H1 (cell line): Measurements from ENCODE around the gene TRIM44. TPM values are rescaled to one million over a fixed set of nuclear protein-coding genes. Genes with fewer than 3 reads are reported as not detected.

Experiments used
- CTCF ChIA-PET: fragments of 300-600 bp; sonication (Branson Sonifier 250); formaldehyde crosslinking; loops from one replicate; lab custom pipeline; 2021; ENCODE audit not compliant: partially characterized antibody; lab: Charles Lee
- POLR2A ChIA-PET: fragments of 300-600 bp; sonication (Branson Sonifier 250); formaldehyde crosslinking; loops from one replicate; lab custom pipeline; 2021; ENCODE audit warnings: inconsistent platforms; ENCODE audit not compliant: partially characterized antibody; lab: Charles Lee
- DNase-seq, 2 experiments: peaks; one replicate each; pipeline versions ENCODE4 v3.0.0 to v3.0.0-alpha.2; 2010 to 2022; ENCODE audit warnings: low spot score in 2 of 2, low read depth in 1 of 2, mixed read lengths in 1 of 2
- FAIRE-seq: peaks from 2 replicates; lab custom pipeline; 2011; peaks lifted over from hg19 to GRCh38; lab: Jason Lieb, UNC
- H2AFZ ChIP-seq: 2 replicates; pipeline ENCODE4 v1.8.1; 2012; ENCODE audit warnings: low read length, inconsistent platforms
- H2AK5ac ChIP-seq: 2 replicates; pipeline ENCODE4 v1.6.1; 2013; ENCODE audit warnings: low read depth, low read length
- H2BK120ac ChIP-seq: replicated peaks from 2 replicates; pipeline ENCODE3; 2013; ENCODE audit warnings: low read depth, low read length, inconsistent platforms
- H2BK12ac ChIP-seq: 2 replicates; pipeline ENCODE4 v1.6.1; 2013; ENCODE audit warnings: low read depth, low read length
- H2BK15ac ChIP-seq: 2 replicates; pipeline ENCODE4 v1.6.1; 2013; ENCODE audit warnings: low read length
- H2BK20ac ChIP-seq: 2 replicates; pipeline ENCODE4 v1.6.1; 2013; ENCODE audit warnings: low read length
- H2BK5ac ChIP-seq: 2 replicates; pipeline ENCODE4 v1.6.1; 2013; ENCODE audit warnings: low read depth, low read length
- H3K14ac ChIP-seq: 2 replicates; pipeline ENCODE4 v1.6.1; 2013; ENCODE audit warnings: inconsistent platforms; ENCODE audit not compliant: insufficient read length
- H3K18ac ChIP-seq: 2 replicates; pipeline ENCODE4 v1.6.1; 2013; ENCODE audit warnings: low read length; ENCODE audit errors: extremely low read depth
- H3K23ac ChIP-seq: 2 replicates; pipeline ENCODE4 v1.6.1; 2013; ENCODE audit warnings: inconsistent platforms; ENCODE audit not compliant: insufficient read length
- H3K23me2 ChIP-seq: 2 replicates; pipeline ENCODE4 v1.6.1; 2013; ENCODE audit warnings: low read depth, low read length
- H3K27ac ChIP-seq: 2 replicates; pipeline ENCODE4 v1.6.1; 2011; ENCODE audit warnings: low read depth, low read length, inconsistent platforms
- H3K27me3 ChIP-seq, 4 experiments: replicated peaks in 1 of 4; 1 replicate in 1 of 4; 2 replicates in 3 of 4; pipeline versions ENCODE4 v1.6.1 to v1.8.1; 2011 to 2013; ENCODE audit warnings: low read length in 3 of 4, mild to moderate bottlenecking in 3 of 4, inconsistent platforms in 2 of 4, mixed read lengths in 2 of 4, moderate library complexity in 1 of 4; ENCODE audit not compliant: control insufficient read depth in 3 of 4, insufficient read depth in 3 of 4; ENCODE audit errors: extremely low read depth in 1 of 4
- H3K36me3 ChIP-seq, 4 experiments: 2 replicates each; pipeline versions ENCODE4 v1.6.1 to v1.8.1; 2011 to 2013; ENCODE audit warnings: mild to moderate bottlenecking in 4 of 4, low read length in 3 of 4, moderate library complexity in 2 of 4, control low read depth in 1 of 4, inconsistent platforms in 1 of 4; ENCODE audit not compliant: insufficient read depth in 4 of 4, control insufficient read depth in 2 of 4
- H3K4ac ChIP-seq: replicated peaks from 2 replicates; pipeline ENCODE3; 2013; ENCODE audit warnings: low read length, low read depth, mixed read lengths, inconsistent platforms; ENCODE audit not compliant: insufficient read length
- H3K4me1 ChIP-seq, 4 experiments: replicated peaks in 1 of 4; 1 replicate in 1 of 4; 2 replicates in 3 of 4; pipeline versions ENCODE4 v1.6.1 to v1.8.1; 2011 to 2013; ENCODE audit warnings: low read length in 3 of 4, inconsistent platforms in 2 of 4, mixed read lengths in 1 of 4; ENCODE audit not compliant: insufficient read depth in 4 of 4, control insufficient read depth in 3 of 4
- H3K4me2 ChIP-seq, 2 experiments: 2 replicates each; pipeline versions ENCODE4 v1.6.1 to v1.8.1; 2011 to 2013; ENCODE audit warnings: low read depth in 2 of 2, low read length in 2 of 2, control low read depth in 1 of 2, inconsistent platforms in 1 of 2, mild to moderate bottlenecking in 1 of 2; ENCODE audit not compliant: insufficient read depth in 1 of 2
- H3K4me3 ChIP-seq, 4 experiments: fragments of 200-600, 300-600 bp in 1 of 4; sonication (generic), shearing (Covaris generic), sonication (Bioruptor Twin) in 1 of 4; 2 replicates each; pipeline versions ENCODE4 v1.5.1 to v1.8.1; 2011 to 2016; ENCODE audit warnings: low read length in 4 of 4, low read depth in 3 of 4, control low read depth in 2 of 4, inconsistent platforms in 2 of 4, mild to moderate bottlenecking in 2 of 4, mixed read lengths in 1 of 4, moderate library complexity in 1 of 4; ENCODE audit not compliant: insufficient read depth in 2 of 4; ENCODE audit errors: extremely low read depth in 1 of 4
- H3K56ac ChIP-seq: replicated peaks from 2 replicates; pipeline ENCODE3; 2013; ENCODE audit warnings: low read depth, mild to moderate bottlenecking, mixed read lengths, low read length, inconsistent platforms; ENCODE audit not compliant: insufficient read length
- H3K79me1 ChIP-seq: 2 replicates; pipeline ENCODE4 v1.6.1; 2013; ENCODE audit warnings: low read depth, low read length, control low read depth
- H3K79me2 ChIP-seq, 2 experiments: 2 replicates each; pipeline versions ENCODE4 v1.6.1 to v1.8.1; 2012 to 2013; ENCODE audit warnings: low read length in 2 of 2, mild to moderate bottlenecking in 2 of 2, inconsistent platforms in 1 of 2; ENCODE audit not compliant: insufficient read depth in 2 of 2, control insufficient read depth in 1 of 2
- H3K9ac ChIP-seq, 4 experiments: replicated peaks in 1 of 4; 1 replicate in 1 of 4; 2 replicates in 3 of 4; pipeline versions ENCODE4 v1.6.1 to v1.8.1; 2011 to 2013; ENCODE audit warnings: low read depth in 3 of 4, low read length in 3 of 4, control low read depth in 2 of 4, mild to moderate bottlenecking in 2 of 4, moderate library complexity in 2 of 4, inconsistent platforms in 1 of 4; ENCODE audit errors: extremely low read depth in 1 of 4
- H3K9me3 ChIP-seq, 2 experiments: 2 replicates each; pipeline versions ENCODE4 v1.6.1 to v1.8.1; 2012 to 2013; ENCODE audit warnings: mild to moderate bottlenecking in 2 of 2, moderate library complexity in 2 of 2, control low read depth in 1 of 2, inconsistent platforms in 1 of 2, low read depth in 1 of 2, low read length in 1 of 2, mixed read lengths in 1 of 2; ENCODE audit not compliant: insufficient read depth in 2 of 2
- H4K20me1 ChIP-seq, 2 experiments: replicated peaks in 1 of 2; 2 replicates each; pipeline versions ENCODE3 to v1.8.1; 2011 to 2013; ENCODE audit warnings: inconsistent platforms in 2 of 2, low read length in 2 of 2, mild to moderate bottlenecking in 1 of 2; ENCODE audit not compliant: insufficient read depth in 2 of 2, control insufficient read depth in 1 of 2
- H4K5ac ChIP-seq: 2 replicates; pipeline ENCODE4 v1.6.1; 2013; ENCODE audit warnings: low read length, low read depth, mixed read lengths, inconsistent platforms; ENCODE audit not compliant: insufficient read length
- H4K8ac ChIP-seq: 2 replicates; pipeline ENCODE4 v1.8.0; 2013; ENCODE audit warnings: mild to moderate bottlenecking, moderate library complexity, low read length, inconsistent platforms; ENCODE audit not compliant: insufficient read depth; ENCODE audit errors: extremely low read depth
- H4K91ac ChIP-seq: replicated peaks from 2 replicates; pipeline ENCODE3; 2013; ENCODE audit warnings: low read length, mixed read lengths, inconsistent platforms; ENCODE audit not compliant: insufficient read length
- BCL11A ChIP-seq, 2 experiments: IDR thresholded peaks; one replicate each; pipeline ENCODE4 v1.6.1; 2011; ENCODE audit warnings: low read depth in 2 of 2, low read length in 2 of 2, mild to moderate bottlenecking in 2 of 2
- CHD2 ChIP-seq: IDR thresholded peaks from 2 replicates; pipeline ENCODE4 v1.6.1; 2012; ENCODE audit warnings: low read length, improper control_type of control experiment
- CREB1 ChIP-seq: IDR thresholded peaks from 2 replicates; pipeline ENCODE4 v1.6.1; 2012; ENCODE audit warnings: inconsistent platforms
- GABPA ChIP-seq: IDR thresholded peaks from 2 replicates; pipeline ENCODE4 v1.6.1; 2011; ENCODE audit warnings: mild to moderate bottlenecking, low read length, moderate library complexity, borderline replicate concordance; ENCODE audit not compliant: insufficient read depth
- HDAC2 ChIP-seq, 2 experiments: fragments of 300-600 bp in 1 of 2; sonication (generic) in 1 of 2; IDR thresholded peaks; 2 replicates each; pipeline ENCODE4 v1.6.1; 2011 to 2012; ENCODE audit warnings: low read depth in 2 of 2, low read length in 2 of 2, mild to moderate bottlenecking in 2 of 2, moderate library complexity in 2 of 2, borderline replicate concordance in 1 of 2, inconsistent platforms in 1 of 2
- JUND ChIP-seq: IDR thresholded peaks from 2 replicates; pipeline ENCODE4 v1.6.1; 2011; ENCODE audit warnings: mild to moderate bottlenecking, improper control_type of control experiment, low read length
- MAX ChIP-seq: IDR thresholded peaks from 2 replicates; pipeline ENCODE4 v1.6.1; 2012; ENCODE audit warnings: inconsistent platforms
- NRF1 ChIP-seq: IDR thresholded peaks from 2 replicates; pipeline ENCODE4 v1.6.1; 2011; ENCODE audit warnings: mild to moderate bottlenecking, low read depth, low read length, improper control_type of control experiment
- SIN3A ChIP-seq, 2 experiments: IDR thresholded peaks in 1 of 2; conservative IDR thresholded peaks in 1 of 2; 2 replicates each; pipeline ENCODE4 v1.6.1; 2011 to 2012; ENCODE audit warnings: low read length in 2 of 2, improper control_type of control experiment in 1 of 2, low read depth in 1 of 2, mild to moderate bottlenecking in 1 of 2
- TEAD4 ChIP-seq: IDR thresholded peaks from 2 replicates; pipeline ENCODE4 v1.6.1; 2012; ENCODE audit warnings: low read depth, low read length, inconsistent platforms, mixed read lengths
- WGBS, 2 experiments: shearing (Covaris generic) in 1 of 2; methylation state at CpG; one replicate each; pipeline versions ENCODE4 v1.1.6 to v1.1.7; 2013 to 2015; ENCODE audit warnings: low lambda C conversion rate in 2 of 2, mixed read lengths in 2 of 2, inconsistent platforms in 1 of 2, low coverage in 1 of 2, missing lambda C conversion rate in 1 of 2; ENCODE audit not compliant: insufficient replicate concordance in 2 of 2, insufficient coverage in 1 of 2, insufficient read length in 1 of 2; ENCODE audit errors: extremely low coverage in 1 of 2, missing lambda C conversion rate in 1 of 2; 5-methylcytosine and 5-hydroxymethylcytosine counted together
- polyA plus RNA-seq, 7 experiments: library from polyadenylated mRNA; depleted of rRNA in 3 of 7; stranded (reverse) in 5 of 7; unstranded in 2 of 7; fragments of >200 nt in 5 of 7; fragments of 200-250 nt in 2 of 7; gene quantifications; 1 replicate in 5 of 7; 2 replicates in 1 of 7; 4 replicates in 1 of 7; pipeline versions ENCODE4 v1.2.1 to v1.2.3, GENCODE V29; 2011 to 2013; ENCODE audit warnings: missing spikeins in 2 of 7, mixed read lengths in 2 of 7
- total RNA-seq: library from RNA; stranded (reverse); fragmentation: NEBNext Ultra II Directional; extraction: Animal tissue kit (Norgen Biotek cat#: 25700); gene quantifications from 2 replicates; pipeline ENCODE4 v1.2.1, GENCODE V29; 2021

Gene TRIM44
- total and polyA plus RNA-seq, 2 of the 8 experiments (the other 6 are each of a cell fraction or from before 2014, with no cell fraction given): 13.9 to 34.4 TPM

GRCh38 chr11:35781861-35782470, 119.4 kb downstream of the TRIM44 start:
- Histone ChIP-seq H3K18ac (no peak overlapping the region), H2AFZ (no peak overlapping the region), H4K5ac (no peak overlapping the region), H3K27me3 (no peaks in the 10 kb centered on the region), H3K27ac (no peak overlapping the region), H4K8ac (no peak overlapping the region), H3K4me1 (peaks cover 0 to 2% (median 1%) of the 10 kb centered on the region in 4 experiments; a peak in 2 of 7 replicates), H4K20me1 (no peaks in the 10 kb centered on the region), H3K9ac (no peak overlapping the region), H3K4ac (no peak overlapping the region), H3K79me2 (no peaks in the 10 kb centered on the region), H3K4me2 (no peak overlapping the region), H2BK15ac (no peak overlapping the region), H3K4me3 (no peak overlapping the region), H3K14ac (no peak overlapping the region), H2BK5ac (no peak overlapping the region), H2AK5ac (no peak overlapping the region), H2BK12ac (no peak overlapping the region), H3K56ac (no peak overlapping the region), H2BK120ac (no peak overlapping the region), H3K36me3 (no peaks in the 10 kb centered on the region), H3K9me3 (peaks cover 0 to 3% of the 10 kb centered on the region in 2 experiments; a peak in 1 of 4 replicates), H2BK20ac (no peak overlapping the region), H4K91ac (no peak overlapping the region), H3K23me2 (no peaks in the 10 kb centered on the region), H3K79me1 (no peaks in the 10 kb centered on the region), H3K23ac (no peak overlapping the region)
- 92% methylated on average over 3 of the region's 3 CpGs; no CpG with 5 or more reads in 1 of the 2 experiments for WGBS, 2 experiments
- FAIRE-seq (no peak), DNase-seq (no peak)
- POLR2A ChIA-PET: no interaction called here
- CTCF ChIA-PET: interaction anchor here (1.0 to 2.9 kb wide), 4 partner anchors 10 to 65 kb away, joined by 4 to 12 read pairs (median 8); no protein-coding TSS in a partner anchor
- TF ChIP-seq GABPA (no peak), MAX (no peak), BCL11A (IDR thresholded peaks at IDR 0.05; ENCODE audit: low read depth in 2 of 2, low read length in 2 of 2) (no peak), CHD2 (no peak), TEAD4 (no peak), HDAC2 (IDR thresholded peaks at IDR 0.05; ENCODE audit: borderline replicate concordance in 1 of 2, low read depth in 2 of 2, low read length in 2 of 2) (no peak), NRF1 (no peak), CREB1 (no peak), JUND (no peak), SIN3A (conservative IDR thresholded peaks at IDR 0.05 in 1 of 2, IDR thresholded peaks at IDR 0.05 in 1 of 2; ENCODE audit: low read depth in 1 of 2, low read length in 2 of 2) (no peak)
